T-helper 2 cell treated with Interferon-gamma antibody and Interleukin-4, amounts not matched to agents 5 μg/mL and 100 μg/mL, for 36 hours (primary cell): ENCODE results near the gene FBRSL1.
A peak's percentile ranks its signal among the peaks of the same experiment; 100 is the strongest.

Experiments
- DNase-seq: peaks from one replicate; pipeline ENCODE4 v3.0.0; 2021; ENCODE audit warnings: low spot score
- H3K27ac Mint-ChIP-seq: one replicate; pipeline ENCODE4 v1.8.0; 2021; ENCODE audit warnings: mild to moderate bottlenecking, mixed read lengths
- H3K27me3 Mint-ChIP-seq: one replicate; pipeline ENCODE4 v1.8.0; 2021; ENCODE audit warnings: low read depth, mixed read lengths
- H3K36me3 Mint-ChIP-seq: one replicate; pipeline ENCODE4 v1.8.0; 2021; ENCODE audit warnings: low read depth, mixed read lengths
- H3K4me1 Mint-ChIP-seq: one replicate; pipeline ENCODE4 v1.8.0; 2021; ENCODE audit warnings: low read depth, mixed read lengths
- H3K4me3 Mint-ChIP-seq: one replicate; pipeline ENCODE4 v1.8.0; 2022; ENCODE audit warnings: mild to moderate bottlenecking, moderate library complexity, mixed read lengths
- H3K9me3 Mint-ChIP-seq: one replicate; pipeline ENCODE4 v1.8.0; 2021; ENCODE audit warnings: mixed read lengths

FBRSL1 gene

GRCh38 chr12:132558042-132558856 lies 68.3 kb downstream of the FBRSL1 start:
- H3K9me3 Mint-ChIP-seq: no peaks in the 10 kb centered on the region
- peaks cover 6% of the 10 kb centered on the region for H3K4me1 Mint-ChIP-seq
- H3K27ac Mint-ChIP-seq: no peak overlapping the region
- no peaks in the 10 kb centered on the region for H3K36me3 Mint-ChIP-seq
- peaks cover 12% of the 10 kb centered on the region for H3K27me3 Mint-ChIP-seq
- no peak for DNase-seq
- peak overlapping the region; percentile 26 for H3K4me3 Mint-ChIP-seq

GRCh38 chr12:132558861-132559623 lies 69.1 kb downstream of the FBRSL1 start:
- Mint-ChIP-seq H3K36me3 (no peaks in the 10 kb centered on the region), H3K4me1 (peaks cover 6% of the 10 kb centered on the region), H3K9me3 (no peaks in the 10 kb centered on the region), H3K4me3 (peak overlapping the region; percentile 73), H3K27ac (no peak overlapping the region), H3K27me3 (peaks cover 12% of the 10 kb centered on the region)
- no peak for DNase-seq

DNA sequence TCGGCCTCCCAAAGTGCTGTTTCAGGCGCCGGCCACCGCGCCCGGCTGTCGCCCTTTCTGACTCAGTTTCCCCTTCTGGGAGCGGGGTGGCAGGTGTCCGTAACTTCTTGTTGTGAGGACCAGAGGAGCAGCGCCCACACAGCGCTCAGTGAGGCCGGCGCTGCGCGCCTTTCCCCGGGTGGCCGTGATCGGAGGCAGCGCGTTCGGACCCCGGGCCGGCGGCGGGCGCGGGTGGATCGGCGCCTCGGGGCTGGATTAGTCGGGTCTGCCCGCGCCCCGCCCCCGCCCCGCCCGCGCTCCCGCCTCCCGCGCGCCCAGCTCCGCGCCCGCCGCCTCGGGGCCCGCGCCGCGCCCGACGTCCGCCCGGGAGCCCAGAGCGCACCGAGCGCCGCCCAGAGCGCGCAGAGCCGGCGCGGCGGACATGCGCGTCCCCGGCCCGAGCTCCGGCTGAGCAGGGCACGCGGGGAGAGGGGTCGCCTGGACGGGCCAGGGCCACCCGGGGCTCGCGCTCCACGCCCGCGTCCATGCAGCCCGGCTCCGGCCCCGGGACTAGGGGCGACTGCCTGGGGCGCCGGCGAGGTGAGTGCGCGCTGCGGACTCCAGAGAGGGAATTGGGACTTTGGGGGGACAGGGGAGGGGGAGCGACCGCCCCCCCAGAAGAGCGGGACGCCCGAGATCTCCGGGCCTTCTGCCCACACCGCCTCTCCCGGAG lies 69.9 kb downstream of the FBRSL1 start:
- H3K9me3 Mint-ChIP-seq: no peaks in the 10 kb centered on the region
- H3K36me3 Mint-ChIP-seq: no peaks in the 10 kb centered on the region
- peaks cover 6% of the 10 kb centered on the region for H3K4me1 Mint-ChIP-seq
- no peak overlapping the region for H3K27ac Mint-ChIP-seq
- DNase-seq: peak; percentile 47
- peaks cover 12% of the 10 kb centered on the region for H3K27me3 Mint-ChIP-seq
- H3K4me3 Mint-ChIP-seq: peak overlapping the region; percentile 73

DNA sequence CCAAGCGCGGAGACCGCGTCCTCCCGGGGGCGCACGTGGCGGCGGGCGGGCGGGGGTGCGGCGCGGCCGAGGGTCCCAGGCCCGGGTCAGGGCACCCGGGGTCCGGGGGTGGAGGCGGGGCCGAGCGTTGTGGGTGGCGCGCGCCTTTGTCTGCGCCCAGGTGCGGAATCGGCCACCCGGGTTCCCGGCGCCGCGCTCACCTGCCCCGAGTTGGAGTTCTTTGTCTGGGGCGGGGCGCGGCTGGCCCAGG lies 70.3 kb downstream of the FBRSL1 start:
- H3K27ac Mint-ChIP-seq: no peak overlapping the region
- no peak overlapping the region for H3K4me3 Mint-ChIP-seq
- H3K9me3 Mint-ChIP-seq: no peaks in the 10 kb centered on the region
- H3K4me1 Mint-ChIP-seq: peaks cover 6% of the 10 kb centered on the region
- H3K27me3 Mint-ChIP-seq: peaks cover 12% of the 10 kb centered on the region
- no peaks in the 10 kb centered on the region for H3K36me3 Mint-ChIP-seq
- no peak for DNase-seq

DNA sequence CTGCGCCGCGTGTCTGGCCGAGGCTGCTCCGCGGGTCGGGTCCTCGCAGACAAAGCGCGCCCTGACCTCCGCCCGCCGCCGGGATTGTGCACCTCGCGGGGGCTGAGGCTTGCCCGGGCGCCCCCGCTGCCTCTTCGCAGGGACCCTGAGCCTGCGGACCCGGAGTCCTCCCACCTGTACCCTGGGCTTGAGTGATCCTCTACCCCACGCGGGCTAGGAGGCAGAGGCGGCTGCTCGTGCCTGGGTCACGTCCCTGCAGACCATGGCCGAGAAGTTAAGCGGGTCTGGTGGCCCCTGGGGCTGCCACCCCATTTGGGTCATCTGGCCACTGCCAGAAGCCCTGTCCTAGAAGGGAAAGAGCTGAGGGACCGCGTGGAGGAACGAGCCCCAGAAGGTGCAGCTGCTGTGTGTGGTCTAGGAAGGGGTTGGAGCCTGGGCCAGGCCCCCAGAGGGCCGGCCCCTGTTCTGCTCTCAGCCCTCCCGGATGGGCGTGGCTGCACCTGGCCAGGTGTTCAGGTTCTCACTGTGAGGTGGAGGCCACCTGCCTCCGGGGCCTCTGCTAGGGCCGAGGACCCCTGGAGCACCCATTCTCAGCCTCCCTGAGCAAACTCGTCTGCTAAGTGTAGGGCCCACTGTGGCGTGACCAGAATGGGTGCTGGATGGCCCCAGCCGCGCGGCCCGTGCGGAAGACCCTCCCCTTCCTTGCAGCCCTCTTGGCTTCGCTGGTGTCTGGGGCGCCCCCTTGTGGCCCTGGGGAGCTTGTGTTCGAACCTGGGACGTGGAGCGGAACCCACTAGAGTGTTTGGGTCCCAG lies 70.9 kb downstream of the FBRSL1 start:
- H3K27me3 Mint-ChIP-seq: peaks cover 12% of the 10 kb centered on the region
- H3K4me1 Mint-ChIP-seq: peaks cover 6% of the 10 kb centered on the region
- H3K9me3 Mint-ChIP-seq: no peaks in the 10 kb centered on the region
- no peaks in the 10 kb centered on the region for H3K36me3 Mint-ChIP-seq
- H3K27ac Mint-ChIP-seq: no peak overlapping the region
- peak overlapping the region; percentile 74 for H3K4me3 Mint-ChIP-seq
- peak; percentile 62 for DNase-seq
